ENCODE measurements around the gene COMT.

DNA sequence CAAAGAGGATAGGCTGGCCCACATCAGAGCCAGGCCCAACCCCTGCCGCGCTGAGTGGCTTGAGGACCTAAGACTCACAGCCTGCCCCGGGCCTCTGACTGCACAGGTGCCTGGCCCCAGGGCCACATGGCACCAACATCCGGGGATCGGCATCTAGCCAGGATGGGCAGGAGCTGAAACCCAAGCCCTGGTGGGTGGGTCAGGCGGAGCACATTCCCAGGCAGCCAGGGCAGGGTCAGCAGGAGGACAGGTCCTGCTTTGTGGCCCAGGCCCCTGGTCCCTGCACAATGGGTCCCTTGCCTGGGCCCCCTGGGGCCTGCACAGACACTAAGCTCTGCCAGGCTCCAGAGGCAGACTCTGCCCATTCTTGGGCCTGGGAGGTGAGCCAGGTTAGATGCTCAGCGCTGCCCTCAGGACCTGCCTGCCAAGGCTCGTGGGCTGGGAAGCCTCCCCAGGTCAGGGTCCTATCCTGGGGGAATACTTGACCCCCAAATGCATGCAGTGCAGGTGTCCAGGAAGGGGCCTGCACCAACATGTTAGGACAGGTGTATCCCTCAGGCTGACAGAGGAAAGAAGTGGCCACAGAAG lies 41.5 kb downstream of the COMT start:
- TF ChIP-seq GATA2 (IDR thresholded peaks at IDR 0.05; ENCODE audit: low read depth, low read length) (no peak), GATA3 (IDR thresholded peaks at IDR 0.05; ENCODE audit: low read depth, low read length) (no peak)
